HepG2 (cell line): ENCODE data around the gene MT1A. TPM values are rescaled to one million over a fixed set of nuclear protein-coding genes. Genes with fewer than 3 reads are reported as not detected.

Source experiments
- AGO2 ChIP-seq: fragments of 200-400 bp; formaldehyde crosslinking; optimal IDR thresholded peaks from 2 replicates; pipeline ENCODE3; 2017; ENCODE audit warnings: mild to moderate bottlenecking, low read depth, low read length, moderate library complexity
- EP300 ChIP-seq, 3 experiments: sonication (generic) in 1 of 3; formaldehyde crosslinking in 1 of 3; IDR thresholded peaks; 2 replicates each; pipeline versions ENCODE4 v1.5.1 to v1.6.1; 2011 to 2020; ENCODE audit warnings: low read depth in 2 of 3, low read length in 2 of 3, borderline replicate concordance in 1 of 3, improper control_type of control experiment in 1 of 3, mild to moderate bottlenecking in 1 of 3, missing genetic modification reagents in 1 of 3, moderate library complexity in 1 of 3
- GATA4 ChIP-seq: sonication (generic); IDR thresholded peaks from 2 replicates; pipeline ENCODE4 v1.6.1; 2016; ENCODE audit warnings: antibody characterized with exemption, low read depth, borderline replicate concordance
- GFI1 ChIP-seq: sonication (generic); formaldehyde crosslinking; IDR thresholded peaks from 2 replicates; pipeline ENCODE4 v1.5.0; 2020; ENCODE audit warnings: missing genetic modification reagents, mild to moderate bottlenecking, borderline replicate concordance
- MAFF ChIP-seq: IDR thresholded peaks from 2 replicates; pipeline ENCODE4 v1.6.1; 2011; ENCODE audit warnings: low read depth, low read length, improper control_type of control experiment
- MAFK ChIP-seq, 2 experiments: IDR thresholded peaks in 1 of 2; conservative IDR thresholded peaks in 1 of 2; 2 replicates each; pipeline ENCODE4 v1.6.1; 2011; ENCODE audit warnings: improper control_type of control experiment in 2 of 2, low read length in 2 of 2
- NAIF1 ChIP-seq: sonication (generic); formaldehyde crosslinking; IDR thresholded peaks from 2 replicates; pipeline ENCODE4 v1.5.0; 2020; ENCODE audit warnings: mild to moderate bottlenecking, missing genetic modification reagents, borderline replicate concordance
- RNF219 ChIP-seq: sonication (generic); formaldehyde crosslinking; IDR thresholded peaks from 2 replicates; pipeline ENCODE4 v1.5.0; 2020; ENCODE audit warnings: mild to moderate bottlenecking, missing genetic modification reagents
- SRSF9 ChIP-seq: fragments of 200-400 bp; formaldehyde crosslinking; IDR thresholded peaks from 2 replicates; pipeline ENCODE4 v1.6.1; 2018; ENCODE audit warnings: borderline replicate concordance, mild to moderate bottlenecking, low read depth, low read length; ENCODE audit not compliant: insufficient read depth, poor library complexity, severe bottlenecking
- TBX3 ChIP-seq: fragments of 450-650 bp; IDR thresholded peaks from 2 replicates; pipeline ENCODE4 v1.6.1; 2017; ENCODE audit warnings: antibody characterized with exemption, mild to moderate bottlenecking, inconsistent platforms, borderline replicate concordance
- TMF1 ChIP-seq: sonication (generic); formaldehyde crosslinking; IDR thresholded peaks from 2 replicates; pipeline ENCODE4 v1.8.1; 2022; ENCODE audit warnings: low read depth, missing genetic modification reagents
- YY1 ChIP-seq: IDR thresholded peaks from 2 replicates; pipeline ENCODE4 v1.6.1; 2011; ENCODE audit warnings: low read length, low read depth, moderate library complexity, mild to moderate bottlenecking; ENCODE audit not compliant: insufficient read depth, insufficient replicate concordance
- ZFP36L2 ChIP-seq: sonication (generic); formaldehyde crosslinking; IDR thresholded peaks from 2 replicates; pipeline ENCODE4 v1.4.0; 2020; ENCODE audit warnings: missing genetic modification reagents
- ZFY ChIP-seq: sonication (generic); formaldehyde crosslinking; IDR thresholded peaks from 2 replicates; pipeline ENCODE4 v1.4.0; 2020; ENCODE audit warnings: missing genetic modification reagents
- ZNF513 ChIP-seq: sonication (generic); formaldehyde crosslinking; conservative IDR thresholded peaks from 2 replicates; pipeline ENCODE4 v1.5.0; 2020; ENCODE audit warnings: missing genetic modification reagents
- ZNF549 ChIP-seq: sonication (generic); formaldehyde crosslinking; IDR thresholded peaks from 2 replicates; pipeline ENCODE4 v1.5.0; 2020; ENCODE audit warnings: missing genetic modification reagents
- ZNF552 ChIP-seq: sonication (generic); formaldehyde crosslinking; IDR thresholded peaks from 2 replicates; pipeline ENCODE4 v1.9.0; 2022; ENCODE audit warnings: missing genetic modification reagents, mild to moderate bottlenecking, borderline replicate concordance
- polyA plus RNA-seq, 8 experiments: library from polyadenylated mRNA; depleted of rRNA in 3 of 8; stranded (reverse) in 7 of 8; unstranded in 1 of 8; fragments of >200 nt; fragmentation: Illumina TruSeq in 4 of 8; extraction: Trizol in 4 of 8; gene quantifications; 2 replicates each; pipeline versions ENCODE4 v1.2.1 to v1.2.3, GENCODE V29; 2011 to 2016; ENCODE audit warnings: low read depth in 4 of 8, missing spikeins in 1 of 8, mixed read lengths in 1 of 8; ENCODE audit not compliant: insufficient read depth in 1 of 8
- total RNA-seq, 5 experiments: library from RNA; depleted of rRNA; stranded (reverse); fragments of >200 nt; fragmentation: Illumina TruSeq; extraction: Trizol; gene quantifications; 2 replicates each; pipeline ENCODE4 v1.2.3, GENCODE V29; 2016; ENCODE audit warnings: low read depth in 1 of 5
- TF ChIP-seq, protein P1 (sequence below): IDR thresholded peaks from 2 replicates; pipeline ENCODE4 v1.6.1; 2016
- TF ChIP-seq, protein P2 (sequence below): IDR thresholded peaks from 2 replicates; pipeline ENCODE4 v1.6.1; 2016; ENCODE audit warnings: missing genetic modification reagents, missing compliant biosample characterization
- TF ChIP-seq, protein P3 (sequence below): sonication (generic); formaldehyde crosslinking; IDR thresholded peaks from 2 replicates; pipeline ENCODE4 v1.4.0; 2020; ENCODE audit warnings: missing genetic modification reagents

MT1A gene
- total and polyA plus RNA-seq, 2 of the 13 experiments (the other 11 are each of a cell fraction or from before 2014, with no cell fraction given): 8.3 to 10.4 TPM

- no peak for TF ChIP-seq EP300 (IDR thresholded peaks at IDR 0.05; ENCODE audit: low read depth in 2 of 2, low read length in 2 of 2)
- no peak for TF ChIP-seq EP300 (CRISPR knock-in tag; IDR thresholded peaks at IDR 0.05; ENCODE audit: borderline replicate concordance)
- TF ChIP-seq MAFK (conservative IDR thresholded peaks at IDR 0.05 in 1 of 2, IDR thresholded peaks at IDR 0.05 in 1 of 2; ENCODE audit: low read length in 2 of 2): no peak
- TF ChIP-seq YY1: no peak
- TF ChIP-seq NAIF1 (CRISPR knock-in tag): no peak
- no peak for TF ChIP-seq TBX3
- TF ChIP-seq RNF219: no peak
- no peak for TF ChIP-seq AGO2
- TF ChIP-seq, protein P1, sequence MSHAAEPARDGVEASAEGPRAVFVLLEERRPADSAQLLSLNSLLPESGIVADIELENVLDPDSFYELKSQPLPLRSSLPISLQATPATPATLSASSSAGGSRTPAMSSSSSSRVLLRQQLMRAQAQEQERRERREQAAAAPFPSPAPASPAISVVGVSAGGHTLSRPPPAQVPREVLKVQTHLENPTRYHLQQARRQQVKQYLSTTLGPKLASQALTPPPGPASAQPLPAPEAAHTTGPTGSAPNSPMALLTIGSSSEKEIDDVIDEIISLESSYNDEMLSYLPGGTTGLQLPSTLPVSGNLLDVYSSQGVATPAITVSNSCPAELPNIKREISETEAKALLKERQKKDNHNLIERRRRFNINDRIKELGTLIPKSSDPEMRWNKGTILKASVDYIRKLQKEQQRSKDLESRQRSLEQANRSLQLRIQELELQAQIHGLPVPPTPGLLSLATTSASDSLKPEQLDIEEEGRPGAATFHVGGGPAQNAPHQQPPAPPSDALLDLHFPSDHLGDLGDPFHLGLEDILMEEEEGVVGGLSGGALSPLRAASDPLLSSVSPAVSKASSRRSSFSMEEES: no peak
- TF ChIP-seq ZFP36L2 (CRISPR knock-in tag): no peak
- TF ChIP-seq TMF1 (CRISPR knock-in tag): no peak
- no peak for TF ChIP-seq SRSF9
- TF ChIP-seq, protein P2, sequence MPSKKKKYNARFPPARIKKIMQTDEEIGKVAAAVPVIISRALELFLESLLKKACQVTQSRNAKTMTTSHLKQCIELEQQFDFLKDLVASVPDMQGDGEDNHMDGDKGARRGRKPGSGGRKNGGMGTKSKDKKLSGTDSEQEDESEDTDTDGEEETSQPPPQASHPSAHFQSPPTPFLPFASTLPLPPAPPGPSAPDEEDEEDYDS: 0 out of 2 replicates have a peak, but pooled peaks have one; percentile 6
- peak; percentile 19; the same call in 1 of the 2 replicates for TF ChIP-seq GFI1 (CRISPR knock-in tag)
- no peak for TF ChIP-seq MAFF
- TF ChIP-seq, protein P3, sequence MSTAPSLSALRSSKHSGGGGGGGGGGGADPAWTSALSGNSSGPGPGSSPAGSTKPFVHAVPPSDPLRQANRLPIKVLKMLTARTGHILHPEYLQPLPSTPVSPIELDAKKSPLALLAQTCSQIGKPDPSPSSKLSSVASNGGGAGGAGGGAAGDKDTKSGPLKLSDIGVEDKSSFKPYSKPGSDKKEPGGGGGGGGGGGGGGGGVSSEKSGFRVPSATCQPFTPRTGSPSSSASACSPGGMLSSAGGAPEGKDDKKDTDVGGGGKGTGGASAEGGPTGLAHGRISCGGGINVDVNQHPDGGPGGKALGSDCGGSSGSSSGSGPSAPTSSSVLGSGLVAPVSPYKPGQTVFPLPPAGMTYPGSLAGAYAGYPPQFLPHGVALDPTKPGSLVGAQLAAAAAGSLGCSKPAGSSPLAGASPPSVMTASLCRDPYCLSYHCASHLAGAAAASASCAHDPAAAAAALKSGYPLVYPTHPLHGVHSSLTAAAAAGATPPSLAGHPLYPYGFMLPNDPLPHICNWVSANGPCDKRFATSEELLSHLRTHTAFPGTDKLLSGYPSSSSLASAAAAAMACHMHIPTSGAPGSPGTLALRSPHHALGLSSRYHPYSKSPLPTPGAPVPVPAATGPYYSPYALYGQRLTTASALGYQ (CRISPR knock-in tag): no peak
- TF ChIP-seq ZNF513: no peak
- TF ChIP-seq ZNF549 (CRISPR knock-in tag): no peak
- TF ChIP-seq ZNF552 (CRISPR knock-in tag): no peak
- TF ChIP-seq GATA4: no peak
- no peak for TF ChIP-seq ZFY (CRISPR knock-in tag)
Measured at GRCh38 chr16:56625943-56626654, 12.4 kb upstream of the MT1A start (continued).
